Activated T-helper 1 cell treated with anti-CD3 and anti-CD28 coated beads, Interleukin-12 subunit alpha, Interleukin-12 subunit beta, Interleukin-2, Interleukin-4 antibody, amounts not matched to agents 30 ng/mL and 10 ng/mL and 1 ng/mL, durations not matched to agents 14 hours and 24 hours and 36 hours (primary cell): Measurements from ENCODE around the gene SETMAR. TPM values are rescaled to one million over a fixed set of nuclear protein-coding genes. Genes with fewer than 3 reads are reported as not detected.
"Not testable (repeated sequence)": the region's sequence is repeated elsewhere in the genome, so short reads cannot be mapped to it uniquely, and the experiment has no call there.

Experiments
- DNase-seq: peaks from one replicate; pipeline ENCODE4 v3.0.0; 2021; ENCODE audit warnings: low spot score
- H3K27ac Mint-ChIP-seq: one replicate; pipeline ENCODE4 v1.8.0; 2021; ENCODE audit warnings: mild to moderate bottlenecking, mixed read lengths
- H3K27me3 Mint-ChIP-seq: one replicate; pipeline ENCODE4 v1.8.0; 2022; ENCODE audit warnings: mild to moderate bottlenecking, moderate library complexity, mixed read lengths; ENCODE audit not compliant: insufficient read depth
- H3K36me3 Mint-ChIP-seq: one replicate; pipeline ENCODE4 v1.8.0; 2021; ENCODE audit warnings: low read depth, mixed read lengths
- H3K4me1 Mint-ChIP-seq: one replicate; pipeline ENCODE4 v1.8.0; 2021; ENCODE audit warnings: low read depth, mixed read lengths
- H3K4me3 Mint-ChIP-seq: one replicate; pipeline ENCODE4 v1.8.0; 2021; ENCODE audit warnings: mild to moderate bottlenecking, moderate library complexity, mixed read lengths
- H3K9me3 Mint-ChIP-seq: one replicate; pipeline ENCODE4 v1.8.0; 2021; ENCODE audit warnings: mixed read lengths
- intact Hi-C: fragments of 100-400 bp; cut with micrococcal nuclease; formaldehyde crosslinking; loops from one replicate; pipeline ENCODE4 v1.15.1; 2024
- total RNA-seq: library from RNA; stranded (reverse); gene quantifications from 2 replicates; pipeline ENCODE4 v1.2.3, GENCODE V29; 2022

The SETMAR gene
- total RNA-seq, 1 donor from 2014 or later, result 18.7 TPM

DNA sequence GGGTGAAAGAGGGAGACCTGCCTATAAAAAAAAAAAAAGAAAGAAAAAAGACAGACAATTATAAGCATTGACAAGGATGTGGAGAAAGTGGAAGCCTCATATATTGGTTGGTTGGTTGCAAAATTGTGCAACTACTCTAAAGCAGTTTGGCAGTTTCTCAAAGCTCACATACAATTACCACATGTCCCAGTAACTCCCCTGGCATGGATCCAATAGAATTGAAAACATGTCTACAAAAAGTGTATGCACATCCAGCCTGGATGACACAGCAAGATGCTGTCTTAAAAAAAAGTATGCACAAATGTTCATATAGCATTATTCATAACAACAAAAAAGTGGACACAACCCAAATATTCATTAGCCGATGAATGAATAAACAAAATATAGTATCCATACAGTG, 19.5 kb downstream of the SETMAR start:
- Mint-ChIP-seq H3K9me3 (peaks cover 6% of the 10 kb centered on the region), H3K4me1 (no peaks in the 10 kb centered on the region), H3K27ac (no peak overlapping the region), H3K27me3 (peaks cover 1% of the 10 kb centered on the region), H3K4me3 (no peak overlapping the region), H3K36me3 (no peaks in the 10 kb centered on the region)
- no peak for DNase-seq
- intact Hi-C loops, result no loop called here

DNA sequence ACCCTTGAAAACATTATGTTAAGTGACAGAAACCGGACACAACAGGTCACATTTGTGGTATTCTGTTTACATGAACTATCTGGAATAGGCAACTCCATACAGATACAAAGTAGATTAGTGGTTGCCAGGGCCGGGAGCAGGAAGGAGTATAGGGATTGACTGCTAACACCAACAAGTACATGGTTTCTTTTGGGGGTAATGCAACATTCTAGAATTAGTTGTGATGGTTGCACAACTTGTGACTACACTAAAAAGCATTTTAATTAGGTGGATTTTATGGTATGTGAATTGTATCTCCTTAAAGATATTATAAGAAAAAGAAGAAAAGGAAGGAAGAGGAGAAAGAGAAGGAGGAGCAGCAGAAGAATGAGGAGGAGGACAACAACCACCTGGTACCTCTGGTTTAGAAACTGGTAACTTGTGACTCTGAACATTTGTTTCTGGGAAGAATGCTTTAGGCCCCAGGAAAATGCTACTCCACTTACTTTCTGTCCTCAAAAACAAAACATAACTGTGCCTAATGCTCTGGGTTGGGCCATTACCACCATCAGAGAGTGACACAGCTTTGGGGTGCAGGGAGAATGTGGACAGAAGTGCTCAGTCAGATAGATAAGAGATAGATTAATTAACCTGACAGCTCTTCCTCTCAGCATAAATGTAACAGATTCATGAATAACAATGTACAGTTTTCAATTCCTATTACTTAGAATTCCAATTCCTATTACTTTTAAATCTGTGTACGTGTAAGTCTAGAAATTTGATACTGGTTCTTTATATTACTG, 20.3 kb downstream of the SETMAR start:
- no peak for DNase-seq
- Mint-ChIP-seq H3K36me3 (no peaks in the 10 kb centered on the region), H3K9me3 (peaks cover 7% of the 10 kb centered on the region), H3K27me3 (peaks cover 1% of the 10 kb centered on the region), H3K4me1 (no peaks in the 10 kb centered on the region), H3K4me3 (no peak overlapping the region), H3K27ac (no peak overlapping the region)
- intact Hi-C loops, result no loop called here

DNA sequence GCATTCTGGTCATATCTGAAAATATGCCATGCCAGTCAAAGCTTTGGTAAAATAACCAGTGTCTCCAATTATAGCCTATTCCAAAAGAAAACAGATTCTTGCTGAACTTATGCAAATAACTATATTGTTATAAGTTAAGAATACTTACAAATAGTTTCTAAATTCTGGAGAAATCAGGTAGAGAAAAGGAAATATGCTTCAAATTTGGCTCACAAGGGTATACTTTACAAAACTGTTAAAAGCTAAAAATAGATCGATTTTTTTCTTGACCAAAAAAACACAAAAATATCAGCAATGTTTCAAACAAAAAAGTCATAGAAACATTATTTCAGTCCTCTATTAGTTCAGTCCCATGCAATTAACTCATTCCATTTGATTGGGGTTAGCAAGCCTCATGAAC, 23.7 kb downstream of the SETMAR start:
- Mint-ChIP-seq H3K36me3 (peaks cover 1% of the 10 kb centered on the region), H3K27me3 (peaks cover 1% of the 10 kb centered on the region), H3K4me3 (no peak overlapping the region), H3K27ac (no peak overlapping the region), H3K4me1 (no peaks in the 10 kb centered on the region), H3K9me3 (peaks cover 22% of the 10 kb centered on the region)
- intact Hi-C loops, result no loop called here
- no peak for DNase-seq

DNA sequence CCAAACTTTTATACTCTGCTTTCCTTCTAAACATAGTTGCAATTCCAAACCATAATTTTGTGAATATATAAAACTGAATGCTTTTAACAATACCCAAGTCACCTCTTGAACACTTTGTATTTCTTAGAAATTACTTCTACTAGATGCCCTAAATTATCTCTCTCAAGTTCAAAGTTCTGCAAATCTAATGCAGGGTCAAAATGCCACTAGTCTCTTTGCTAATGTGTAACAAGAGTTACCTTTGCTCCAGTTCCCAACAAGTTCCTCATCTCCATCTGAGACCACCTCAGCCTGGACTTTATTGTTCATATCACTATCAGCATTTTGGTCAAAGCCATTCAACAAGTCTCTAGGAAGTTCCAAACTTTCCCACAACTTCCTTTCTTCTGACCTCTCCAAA, 26.6 kb downstream of the SETMAR start:
- H3K36me3 Mint-ChIP-seq, H3K27me3 Mint-ChIP-seq, H3K27ac Mint-ChIP-seq, intact Hi-C loops, H3K4me3 Mint-ChIP-seq, H3K4me1 Mint-ChIP-seq, DNase-seq: not testable (repeated sequence)
- peaks cover 22% of the 10 kb centered on the region for H3K9me3 Mint-ChIP-seq

DNA sequence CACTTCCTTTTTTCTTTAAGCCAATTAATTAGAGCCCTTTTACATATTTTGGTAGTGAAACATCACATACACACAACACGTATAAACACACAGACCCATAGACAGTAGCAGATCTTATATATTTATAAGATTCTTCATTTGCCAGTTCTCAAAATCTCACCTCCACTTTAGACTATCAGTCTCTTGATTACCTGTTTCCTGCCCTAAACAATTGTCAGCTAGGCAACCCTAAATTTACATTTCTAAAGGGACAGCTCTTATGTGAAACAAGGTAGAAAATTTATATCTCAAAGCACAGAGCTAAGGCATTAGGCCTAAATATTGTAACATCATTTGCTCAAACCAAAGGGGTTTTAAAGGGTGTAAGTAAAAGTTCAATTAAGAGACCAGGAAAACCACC, 28.9 kb downstream of the SETMAR start:
- Mint-ChIP-seq H3K27ac (no peak overlapping the region), H3K9me3 (peaks cover 17% of the 10 kb centered on the region), H3K27me3 (no peaks in the 10 kb centered on the region), H3K4me3 (no peak overlapping the region), H3K4me1 (no peaks in the 10 kb centered on the region), H3K36me3 (peaks cover 1% of the 10 kb centered on the region)
- intact Hi-C loops, result no loop called here
- no peak for DNase-seq

DNA sequence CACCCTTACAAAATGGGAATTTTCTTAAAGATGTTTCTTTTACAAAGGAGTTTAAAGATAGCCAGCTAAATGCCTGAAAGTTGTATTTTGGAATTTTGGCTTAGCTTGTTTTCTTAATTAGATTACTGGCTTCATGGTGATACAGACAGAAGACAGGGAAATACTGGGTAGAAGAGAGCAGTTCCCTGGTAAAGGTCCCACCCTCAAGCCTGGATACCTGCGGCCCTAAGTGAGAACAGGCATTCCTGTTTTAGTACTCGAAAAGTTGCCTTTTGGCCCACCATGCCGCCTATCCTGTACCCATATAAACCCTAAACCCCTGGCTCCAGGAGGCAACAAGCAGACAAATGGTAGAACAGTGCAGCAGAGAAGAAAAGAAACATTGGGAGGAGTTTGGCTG, 29.4 kb downstream of the SETMAR start:
- Mint-ChIP-seq H3K27ac (no peak overlapping the region), H3K27me3 (peaks cover under 1% of the 10 kb centered on the region), H3K9me3 (peaks cover 16% of the 10 kb centered on the region), H3K36me3 (peaks cover 1% of the 10 kb centered on the region), H3K4me3 (no peak overlapping the region), H3K4me1 (no peaks in the 10 kb centered on the region)
- intact Hi-C loops, result no loop called here
- no peak for DNase-seq

DNA sequence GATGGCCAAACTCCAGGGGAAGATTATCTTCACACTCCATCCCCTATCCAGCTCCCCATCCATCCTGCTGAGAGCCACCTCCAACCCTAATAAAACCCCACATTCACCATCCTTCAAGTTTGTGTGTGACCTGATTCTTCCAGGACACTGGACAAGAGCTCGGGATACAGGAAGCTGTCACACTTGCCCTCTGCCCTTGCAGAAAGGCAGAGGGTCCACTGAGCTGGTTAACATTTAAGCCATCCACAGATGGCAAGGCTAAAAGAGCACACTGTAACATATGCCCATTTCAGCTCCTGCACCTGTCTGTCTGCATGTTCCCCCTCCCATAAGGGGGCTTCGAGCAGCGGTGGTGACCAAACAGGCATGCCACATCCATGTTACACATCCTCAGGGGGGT, 29.8 kb downstream of the SETMAR start:
- Mint-ChIP-seq H3K4me1 (no peaks in the 10 kb centered on the region), H3K27me3 (peaks cover 2% of the 10 kb centered on the region), H3K36me3 (peaks cover 1% of the 10 kb centered on the region), H3K4me3 (no peak overlapping the region), H3K9me3 (peaks cover 16% of the 10 kb centered on the region), H3K27ac (no peak overlapping the region)
- DNase-seq, result no peak
- intact Hi-C loops, result no loop called here

DNA sequence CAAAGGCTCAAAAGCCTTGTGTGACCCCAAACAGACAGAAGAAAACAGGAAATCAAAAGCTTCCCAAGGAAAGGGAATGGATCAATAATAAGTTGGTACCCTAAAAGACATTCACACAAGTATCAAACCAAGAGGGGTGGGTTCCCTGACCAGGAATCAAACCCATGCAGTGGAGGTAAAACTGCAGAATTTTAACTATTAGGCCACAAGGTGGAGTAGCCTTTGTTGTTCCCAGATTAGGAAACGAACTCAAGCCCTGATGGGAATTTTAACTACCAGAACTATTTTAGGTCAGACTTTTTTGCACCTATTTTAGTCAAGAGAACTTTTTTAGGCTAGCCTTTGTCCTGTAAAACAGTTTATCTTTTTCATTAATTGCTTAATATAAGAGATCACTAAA, 31.4 kb downstream of the SETMAR start:
- H3K36me3 Mint-ChIP-seq, result peaks cover 1% of the 10 kb centered on the region
- H3K9me3 Mint-ChIP-seq, result peaks cover 10% of the 10 kb centered on the region
- intact Hi-C loops, result no loop called here
- DNase-seq, result no peak
- H3K27ac Mint-ChIP-seq, result no peak overlapping the region
- peaks cover 2% of the 10 kb centered on the region for H3K27me3 Mint-ChIP-seq
- H3K4me1 Mint-ChIP-seq, result no peaks in the 10 kb centered on the region
- no peak overlapping the region for H3K4me3 Mint-ChIP-seq

DNA sequence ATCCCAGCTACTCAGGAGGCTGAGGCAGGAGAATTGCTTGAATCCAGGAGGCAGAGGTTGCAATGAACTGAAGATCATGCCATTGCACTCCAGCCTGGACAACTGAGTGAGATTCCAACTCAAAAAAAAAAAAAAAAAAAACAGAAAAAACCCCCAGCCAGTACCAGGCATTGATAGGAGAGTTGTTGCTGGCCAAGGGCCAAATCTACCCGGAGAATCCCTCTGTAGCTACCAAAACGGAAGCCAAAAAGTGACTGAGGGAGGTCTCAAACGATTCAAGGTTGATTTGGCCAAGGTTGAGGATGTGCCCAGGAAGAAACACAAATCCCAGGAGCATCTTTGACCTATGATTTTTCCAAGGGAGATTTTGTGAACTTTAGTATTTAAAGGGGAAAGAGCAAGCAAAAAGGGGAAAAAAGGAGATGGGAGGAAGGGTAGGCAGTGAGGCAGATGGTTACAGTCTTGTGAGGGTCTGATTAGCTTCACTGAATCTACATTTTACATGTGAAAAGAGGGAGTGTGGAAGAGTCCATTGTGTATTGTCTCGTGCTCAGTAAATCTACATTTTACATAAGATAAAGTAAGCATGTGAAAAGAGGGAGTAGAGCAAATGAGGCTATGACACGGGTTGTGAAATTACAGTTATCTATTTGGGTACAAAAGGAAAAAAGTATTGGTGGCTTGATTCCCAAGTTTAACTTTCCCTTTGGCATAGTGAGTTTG, 32.8 kb downstream of the SETMAR start:
- Mint-ChIP-seq H3K36me3 (no peaks in the 10 kb centered on the region), H3K27ac (no peak overlapping the region), H3K27me3 (peaks cover 2% of the 10 kb centered on the region), H3K9me3 (no peaks in the 10 kb centered on the region), H3K4me3 (no peak overlapping the region), H3K4me1 (peaks cover 7% of the 10 kb centered on the region)
- intact Hi-C loops, result no loop called here
- no peak for DNase-seq

DNA sequence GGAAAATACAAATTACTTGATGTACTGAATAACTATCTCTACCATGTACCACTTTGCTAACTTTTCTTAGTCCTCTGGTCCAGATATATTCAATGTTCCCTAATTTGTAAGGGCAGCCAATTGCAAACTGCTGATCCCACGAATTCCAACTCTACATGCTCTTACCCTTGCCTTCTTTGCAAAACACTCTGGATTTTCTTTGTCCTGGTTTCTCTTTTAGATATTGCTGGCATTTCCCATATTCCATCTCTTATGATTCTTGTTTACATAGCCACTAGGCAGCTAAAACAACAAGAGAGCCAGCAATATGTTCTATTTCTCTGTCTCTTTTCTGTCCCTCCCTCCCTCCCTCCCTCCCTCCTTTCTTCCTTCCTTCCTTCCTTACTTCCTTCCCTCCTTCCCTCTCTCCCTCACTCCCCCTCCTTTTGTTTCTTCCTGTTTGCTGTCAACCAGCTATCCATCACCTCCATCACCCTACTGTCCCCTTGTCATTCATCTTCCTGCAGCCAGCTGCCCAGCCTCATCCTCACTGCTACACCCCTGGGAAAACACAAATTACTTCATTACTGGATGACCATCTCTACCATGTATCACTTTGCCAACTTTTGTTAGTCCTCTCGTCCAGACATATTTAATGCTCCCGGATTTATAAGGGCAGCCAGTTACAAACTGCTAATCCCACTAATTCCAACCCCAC, 33.8 kb downstream of the SETMAR start:
- Mint-ChIP-seq H3K4me1 (peaks cover 7% of the 10 kb centered on the region), H3K9me3 (no peaks in the 10 kb centered on the region), H3K4me3 (no peak overlapping the region), H3K27ac (no peak overlapping the region), H3K27me3 (peaks cover 2% of the 10 kb centered on the region), H3K36me3 (no peaks in the 10 kb centered on the region)
- DNase-seq, result no peak
- intact Hi-C loops, result no loop called here

DNA sequence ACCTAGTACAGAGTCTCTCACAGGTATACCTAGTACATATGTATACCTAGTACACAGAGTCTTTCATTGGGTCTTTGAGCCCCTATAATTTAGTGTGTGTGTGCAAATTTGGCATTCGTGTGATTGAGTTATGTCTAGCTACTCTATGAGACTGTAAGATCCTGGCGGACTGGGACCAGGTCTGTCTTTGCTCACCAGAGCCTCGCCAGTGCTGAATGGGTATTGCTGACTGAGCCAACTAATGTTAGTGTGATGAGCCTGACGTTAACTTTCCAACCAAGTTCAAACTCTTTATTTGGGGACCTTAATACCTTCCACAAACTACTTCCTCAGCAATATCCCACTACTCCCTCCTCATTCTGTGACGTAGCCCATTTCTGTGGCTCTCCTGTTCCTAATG, 35.6 kb downstream of the SETMAR start:
- intact Hi-C loops, result no loop called here
- H3K36me3 Mint-ChIP-seq, result no peaks in the 10 kb centered on the region
- H3K4me3 Mint-ChIP-seq, result no peak overlapping the region

DNA sequence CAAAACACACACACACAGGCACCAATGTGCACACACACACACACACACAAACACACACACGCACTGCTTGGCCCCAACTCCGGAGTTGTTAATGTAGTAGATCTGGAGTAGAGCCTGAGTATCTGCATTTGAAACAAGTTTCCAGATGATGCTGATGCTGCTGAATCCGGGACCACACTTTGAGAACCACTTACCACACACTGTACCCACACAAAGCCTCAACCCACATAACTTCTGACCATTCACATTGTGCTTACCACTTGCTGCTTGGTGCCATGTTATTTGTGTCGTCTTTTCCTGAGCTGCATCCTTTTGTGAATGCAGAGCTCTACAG, 36.9 kb downstream of the SETMAR start:
- DNase-seq, result no peak
- H3K27me3 Mint-ChIP-seq, result peaks cover 2% of the 10 kb centered on the region
- intact Hi-C loops, result no loop called here
- no peaks in the 10 kb centered on the region for H3K9me3 Mint-ChIP-seq
- no peaks in the 10 kb centered on the region for H3K36me3 Mint-ChIP-seq
- H3K4me1 Mint-ChIP-seq, result peaks cover 7% of the 10 kb centered on the region
- H3K27ac Mint-ChIP-seq, result no peak overlapping the region
- H3K4me3 Mint-ChIP-seq, result no peak overlapping the region

More for the DNA sequence above, 35.6 kb downstream of the SETMAR start:
- Mint-ChIP-seq H3K4me1 (peaks cover 7% of the 10 kb centered on the region), H3K27ac (no peak overlapping the region), H3K9me3 (no peaks in the 10 kb centered on the region), H3K27me3 (peaks cover 2% of the 10 kb centered on the region)
- no peak for DNase-seq
